Measurements from ENCODE around the gene ZBTB7B. TPM values are rescaled to one million over a fixed set of nuclear protein-coding genes. Genes with fewer than 3 reads are reported as not detected.

Gene ZBTB7B
- total and polyA plus RNA-seq, 9 of the 15 experiments (the other 6 are each of a cell fraction or from before 2014, with no cell fraction given), result 0.04 to 46.5 (median 15.2) TPM

- TF ChIP-seq THRAP3 (IDR thresholded peaks at IDR 0.05; ENCODE audit: borderline replicate concordance) (no peak), ZNF609 (CRISPR knock-in tag; IDR thresholded peaks at IDR 0.05; ENCODE audit: borderline replicate concordance) (no peak), ZNF277 (CRISPR knock-in tag; IDR thresholded peaks at IDR 0.05; ENCODE audit: borderline replicate concordance) (no peak), POLR2G (IDR thresholded peaks at IDR 0.05; ENCODE audit: low read depth, low read length) (no peak), ZNF407 (IDR thresholded peaks at IDR 0.05; ENCODE audit: low read depth) (no peak), NR3C1 (CRISPR knock-in tag; IDR thresholded peaks at IDR 0.05) (no peak), ZNF740 (CRISPR knock-in tag; IDR thresholded peaks at IDR 0.05) (no peak), ZNF740 (tag; IDR thresholded peaks at IDR 0.05) (no peak), CEBPG (CRISPR knock-in tag; IDR thresholded peaks at IDR 0.05) (no peak), CEBPG (tag; conservative IDR thresholded peaks at IDR 0.05 in 1 of 2, IDR thresholded peaks at IDR 0.05 in 1 of 2) (no peak)
Observed at GRCh38 chr1:155064111-155064831, 61.7 kb downstream of the ZBTB7B start (continued).

Data from K562 (cell line).